ENCODE results near the gene ARMC9. TPM values are rescaled to one million over a fixed set of nuclear protein-coding genes. Genes with fewer than 3 reads are reported as not detected.

The ARMC9 gene
- total RNA-seq, 1 donor from 2014 or later = 19.3 TPM

Small RNA genes within 50 kb of the gene (microRNA-seq; reads per million reads assigned to microRNA genes)
- not detected for gene MIR4777 (ENCODE audit: unreplicated experiment)

Other genes starting within 250 kb of the ARMC9 start
- not detected for gene SPATA3, start 202.5 kb upstream of the ARMC9 start, total RNA-seq (ENCODE audit: unreplicated experiment)
- 0.42 TPM for gene C2orf72, start 161.1 kb upstream of the ARMC9 start, total RNA-seq (ENCODE audit: unreplicated experiment)
- 126 TPM for gene PSMD1, start 141.8 kb upstream of the ARMC9 start, total RNA-seq (ENCODE audit: unreplicated experiment)
- gene HTR2B, start 73.6 kb upstream of the ARMC9 start, total RNA-seq (ENCODE audit: unreplicated experiment) = not detected
- 0.27 TPM for gene B3GNT7, start 197.1 kb downstream of the ARMC9 start, total RNA-seq (ENCODE audit: unreplicated experiment)